Smooth muscle cell of trachea (primary cell): Measurements from ENCODE around the gene FNDC3A. TPM values are rescaled to one million over a fixed set of nuclear protein-coding genes. Genes with fewer than 3 reads are reported as not detected.

ENCODE experiments used
- total RNA-seq: library from RNA; depleted of rRNA; stranded (reverse); fragments of >200 nt; gene quantifications from 2 replicates; pipeline ENCODE4 v1.2.1, GENCODE V29; 2014

FNDC3A gene, protein sequence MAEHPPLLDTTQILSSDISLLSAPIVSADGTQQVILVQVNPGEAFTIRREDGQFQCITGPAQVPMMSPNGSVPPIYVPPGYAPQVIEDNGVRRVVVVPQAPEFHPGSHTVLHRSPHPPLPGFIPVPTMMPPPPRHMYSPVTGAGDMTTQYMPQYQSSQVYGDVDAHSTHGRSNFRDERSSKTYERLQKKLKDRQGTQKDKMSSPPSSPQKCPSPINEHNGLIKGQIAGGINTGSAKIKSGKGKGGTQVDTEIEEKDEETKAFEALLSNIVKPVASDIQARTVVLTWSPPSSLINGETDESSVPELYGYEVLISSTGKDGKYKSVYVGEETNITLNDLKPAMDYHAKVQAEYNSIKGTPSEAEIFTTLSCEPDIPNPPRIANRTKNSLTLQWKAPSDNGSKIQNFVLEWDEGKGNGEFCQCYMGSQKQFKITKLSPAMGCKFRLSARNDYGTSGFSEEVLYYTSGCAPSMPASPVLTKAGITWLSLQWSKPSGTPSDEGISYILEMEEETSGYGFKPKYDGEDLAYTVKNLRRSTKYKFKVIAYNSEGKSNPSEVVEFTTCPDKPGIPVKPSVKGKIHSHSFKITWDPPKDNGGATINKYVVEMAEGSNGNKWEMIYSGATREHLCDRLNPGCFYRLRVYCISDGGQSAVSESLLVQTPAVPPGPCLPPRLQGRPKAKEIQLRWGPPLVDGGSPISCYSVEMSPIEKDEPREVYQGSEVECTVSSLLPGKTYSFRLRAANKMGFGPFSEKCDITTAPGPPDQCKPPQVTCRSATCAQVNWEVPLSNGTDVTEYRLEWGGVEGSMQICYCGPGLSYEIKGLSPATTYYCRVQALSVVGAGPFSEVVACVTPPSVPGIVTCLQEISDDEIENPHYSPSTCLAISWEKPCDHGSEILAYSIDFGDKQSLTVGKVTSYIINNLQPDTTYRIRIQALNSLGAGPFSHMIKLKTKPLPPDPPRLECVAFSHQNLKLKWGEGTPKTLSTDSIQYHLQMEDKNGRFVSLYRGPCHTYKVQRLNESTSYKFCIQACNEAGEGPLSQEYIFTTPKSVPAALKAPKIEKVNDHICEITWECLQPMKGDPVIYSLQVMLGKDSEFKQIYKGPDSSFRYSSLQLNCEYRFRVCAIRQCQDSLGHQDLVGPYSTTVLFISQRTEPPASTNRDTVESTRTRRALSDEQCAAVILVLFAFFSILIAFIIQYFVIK
- 66.3 and 71.6 TPM in 2 replicates for total RNA-seq

GRCh38 chr13:48975856-48976575 lies at the start of gene FNDC3A:
Gene FNDC3A (plus strand): TSS chr13:48975912. CDS start chr13:49006191, 30,279 bp downstream.

DNA sequence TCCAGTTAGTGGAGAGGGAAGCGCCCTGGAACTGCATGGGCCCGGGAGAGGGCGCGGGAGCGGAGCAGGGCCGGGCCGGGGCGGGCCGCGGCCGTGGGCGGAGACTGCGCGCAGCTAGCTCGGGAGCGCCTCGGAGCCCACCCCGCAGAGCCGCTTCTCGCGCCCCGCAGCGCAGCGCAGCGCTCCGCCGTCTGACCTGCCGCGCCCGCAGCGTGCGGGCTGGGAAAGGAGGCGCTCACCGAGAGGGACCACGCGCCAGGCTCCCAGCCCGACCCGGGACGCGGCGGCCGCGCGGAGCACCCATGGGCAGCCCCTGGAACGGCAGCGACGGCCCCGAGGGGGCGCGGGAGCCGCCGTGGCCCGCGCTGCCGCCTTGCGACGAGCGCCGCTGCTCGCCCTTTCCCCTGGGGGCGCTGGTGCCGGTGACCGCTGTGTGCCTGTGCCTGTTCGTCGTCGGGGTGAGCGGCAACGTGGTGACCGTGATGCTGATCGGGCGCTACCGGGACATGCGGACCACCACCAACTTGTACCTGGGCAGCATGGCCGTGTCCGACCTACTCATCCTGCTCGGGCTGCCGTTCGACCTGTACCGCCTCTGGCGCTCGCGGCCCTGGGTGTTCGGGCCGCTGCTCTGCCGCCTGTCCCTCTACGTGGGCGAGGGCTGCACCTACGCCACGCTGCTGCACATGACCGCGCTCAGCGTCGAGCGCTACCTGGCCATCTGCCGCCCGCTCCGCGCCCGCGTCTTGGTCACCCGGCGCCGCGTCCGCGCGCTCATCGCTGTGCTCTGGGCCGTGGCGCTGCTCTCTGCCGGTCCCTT lies 244.5 kb downstream of the FNDC3A start, which contains the start of gene MLNR:
Gene MLNR (plus strand): TSS at position 303 of the 820 bp plus-strand sequence. CDS start 0 bp downstream, at position 303.

GRCh38 chr13:49247643-49248621 lies 272.2 kb downstream of the FNDC3A start, which contains the start of gene CDADC1:
Gene CDADC1 (plus strand): TSS chr13:49247925. CDS start chr13:49248038, 113 bp downstream.

Other genes with a start within 250 kb of the FNDC3A start
- gene MLNR, start 244.4 kb downstream of the FNDC3A start, total RNA-seq, result 0.17 TPM in 1 of 2 replicates, not detected in the other